OCI-LY3 (cell line): Measurements from ENCODE around the gene SLC7A11.
A peak's percentile ranks its signal among the peaks of the same experiment; 100 is the strongest.

ENCODE experiments used
- H2AFZ ChIP-seq: fragments of 200-600, 300-600 bp; shearing (Covaris generic); 2 replicates; pipeline ENCODE4 v1.6.0; 2014; ENCODE audit warnings: antibody characterized with exemption, low read depth, low read length
- H3K27ac ChIP-seq: fragments of 200-600, 300-600 bp; sonication (generic); 2 replicates; pipeline ENCODE4 v1.5.1; 2014; ENCODE audit warnings: mild to moderate bottlenecking, low read length, moderate library complexity, mixed read lengths
- H3K27me3 ChIP-seq: fragments of 200-600, 300-600 bp; sonication (generic); 2 replicates; pipeline ENCODE4 v1.6.1; 2014; ENCODE audit warnings: low read depth, low read length, mixed read lengths
- H3K36me3 ChIP-seq: fragments of 200-600, 300-600 bp; sonication (generic); replicated peaks from 2 replicates; pipeline ENCODE3; 2014; ENCODE audit warnings: low read depth, low read length, mixed read lengths
- H3K4me1 ChIP-seq: fragments of 300-600, 200-600 bp; sonication (generic); 2 replicates; pipeline ENCODE4 v1.6.1; 2014; ENCODE audit warnings: low read length, mixed read lengths
- H3K4me2 ChIP-seq: fragments of 200-600, 300-600 bp; sonication (generic); 2 replicates; pipeline ENCODE4 v1.6.1; 2014; ENCODE audit warnings: low read length, mixed read lengths
- H3K4me3 ChIP-seq: fragments of 300-600, 200-600 bp; sonication (generic); 2 replicates; pipeline ENCODE4 v1.5.1; 2014; ENCODE audit warnings: antibody characterized with exemption, mild to moderate bottlenecking, low read length, moderate library complexity
- H3K79me2 ChIP-seq: fragments of 300-600, 200-600 bp; shearing (Covaris generic); 2 replicates; pipeline ENCODE4 v1.6.1; 2014; ENCODE audit warnings: mild to moderate bottlenecking, low read length, mixed read lengths
- H3K9ac ChIP-seq: fragments of 300-600, 200-600 bp; shearing (Covaris generic); 2 replicates; pipeline ENCODE4 v1.6.0; 2014; ENCODE audit warnings: mild to moderate bottlenecking, low read length, moderate library complexity
- H3K9me3 ChIP-seq: fragments of 200-600, 300-600 bp; shearing (Covaris generic); 2 replicates; pipeline ENCODE4 v1.6.1; 2014; ENCODE audit warnings: low read length, mixed read lengths; ENCODE audit not compliant: insufficient read depth
- H4K20me1 ChIP-seq: fragments of 200-600, 300-600 bp; sonication (generic); 2 replicates; pipeline ENCODE4 v1.6.1; 2016; ENCODE audit warnings: low read length, mixed read lengths; ENCODE audit not compliant: insufficient read depth
- EZH2phosphoT487 ChIP-seq: fragments of 200-600 bp; shearing (Covaris generic); IDR thresholded peaks from 2 replicates; pipeline ENCODE4 v1.6.1; 2018; ENCODE audit warnings: antibody characterized with exemption, mixed run types, low read depth
- TF ChIP-seq, protein P1 (sequence below): fragments of 200-600, 300-600 bp; sonication (generic); IDR thresholded peaks from 2 replicates; pipeline ENCODE4 v1.5.1; 2014; ENCODE audit warnings: antibody characterized with exemption, low read length, low read depth

The SLC7A11 gene

DNA sequence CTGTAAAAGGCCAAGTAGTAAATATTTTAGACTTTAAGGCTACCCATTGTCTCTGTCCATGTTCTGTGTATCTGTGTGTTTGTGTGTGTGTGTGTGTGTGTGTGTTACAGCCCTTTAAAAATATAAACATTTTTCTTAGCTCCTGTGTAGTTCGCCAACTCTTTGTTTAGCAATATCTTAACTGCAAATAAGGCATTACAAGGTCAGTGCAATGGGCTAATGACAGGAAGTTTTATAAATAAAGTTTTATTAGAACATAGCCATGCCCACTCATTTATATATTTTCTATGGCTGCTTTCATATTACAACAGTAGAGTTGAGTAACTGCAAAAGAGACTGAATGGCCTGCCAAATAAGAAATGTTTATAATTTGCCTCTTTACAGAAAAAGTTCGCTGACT, 5.9 kb upstream of the SLC7A11 start:
- H3K36me3 ChIP-seq: no peaks in the 10 kb centered on the region
- no peaks in the 10 kb centered on the region for H3K9me3 ChIP-seq
- H3K9ac ChIP-seq: no peak overlapping the region
- no peaks in the 10 kb centered on the region for H4K20me1 ChIP-seq
- H3K27ac ChIP-seq: no peak overlapping the region
- H3K4me2 ChIP-seq: no peak overlapping the region
- no peaks in the 10 kb centered on the region for H3K79me2 ChIP-seq
- H2AFZ ChIP-seq: peak overlapping the region; percentile 22
- no peaks in the 10 kb centered on the region for H3K27me3 ChIP-seq
- H3K4me3 ChIP-seq: no peak overlapping the region
- no peak for TF ChIP-seq EZH2phosphoT487
- TF ChIP-seq, protein P1, sequence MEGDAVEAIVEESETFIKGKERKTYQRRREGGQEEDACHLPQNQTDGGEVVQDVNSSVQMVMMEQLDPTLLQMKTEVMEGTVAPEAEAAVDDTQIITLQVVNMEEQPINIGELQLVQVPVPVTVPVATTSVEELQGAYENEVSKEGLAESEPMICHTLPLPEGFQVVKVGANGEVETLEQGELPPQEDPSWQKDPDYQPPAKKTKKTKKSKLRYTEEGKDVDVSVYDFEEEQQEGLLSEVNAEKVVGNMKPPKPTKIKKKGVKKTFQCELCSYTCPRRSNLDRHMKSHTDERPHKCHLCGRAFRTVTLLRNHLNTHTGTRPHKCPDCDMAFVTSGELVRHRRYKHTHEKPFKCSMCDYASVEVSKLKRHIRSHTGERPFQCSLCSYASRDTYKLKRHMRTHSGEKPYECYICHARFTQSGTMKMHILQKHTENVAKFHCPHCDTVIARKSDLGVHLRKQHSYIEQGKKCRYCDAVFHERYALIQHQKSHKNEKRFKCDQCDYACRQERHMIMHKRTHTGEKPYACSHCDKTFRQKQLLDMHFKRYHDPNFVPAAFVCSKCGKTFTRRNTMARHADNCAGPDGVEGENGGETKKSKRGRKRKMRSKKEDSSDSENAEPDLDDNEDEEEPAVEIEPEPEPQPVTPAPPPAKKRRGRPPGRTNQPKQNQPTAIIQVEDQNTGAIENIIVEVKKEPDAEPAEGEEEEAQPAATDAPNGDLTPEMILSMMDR: no peak
- H3K4me1 ChIP-seq: peaks cover 9% of the 10 kb centered on the region

DNA sequence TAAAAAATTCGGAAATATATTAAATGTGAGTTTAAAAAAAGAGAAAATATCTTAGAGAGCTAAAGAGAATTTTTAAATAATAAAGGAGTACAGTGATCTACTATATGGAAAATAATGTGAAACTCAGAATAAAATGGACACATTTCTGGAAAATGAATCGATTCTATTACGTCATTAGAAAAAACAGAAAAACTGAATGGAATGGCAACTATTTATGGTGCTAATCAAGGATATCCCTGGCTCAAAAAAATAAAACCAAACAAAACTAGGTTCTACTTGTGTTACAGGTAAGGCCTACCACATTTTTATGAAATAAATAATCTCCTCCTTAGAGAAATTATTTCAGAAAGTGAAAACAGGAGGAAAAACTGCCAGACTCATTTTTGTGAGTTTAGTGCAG, 5.5 kb upstream of the SLC7A11 start:
- peak overlapping the region; percentile 22; the same call in 1 of the 2 replicates for H2AFZ ChIP-seq
- no peaks in the 10 kb centered on the region for H3K27me3 ChIP-seq
- H3K9me3 ChIP-seq: no peaks in the 10 kb centered on the region
- TF ChIP-seq, protein P1: no peak
- no peak for TF ChIP-seq EZH2phosphoT487
- no peaks in the 10 kb centered on the region for H3K36me3 ChIP-seq
- no peaks in the 10 kb centered on the region for H4K20me1 ChIP-seq
- no peak overlapping the region for H3K4me2 ChIP-seq
- no peak overlapping the region for H3K4me3 ChIP-seq
- H3K4me1 ChIP-seq: peaks cover 9% of the 10 kb centered on the region
- H3K79me2 ChIP-seq: no peaks in the 10 kb centered on the region
- H3K9ac ChIP-seq: no peak overlapping the region
- H3K27ac ChIP-seq: no peak overlapping the region

DNA sequence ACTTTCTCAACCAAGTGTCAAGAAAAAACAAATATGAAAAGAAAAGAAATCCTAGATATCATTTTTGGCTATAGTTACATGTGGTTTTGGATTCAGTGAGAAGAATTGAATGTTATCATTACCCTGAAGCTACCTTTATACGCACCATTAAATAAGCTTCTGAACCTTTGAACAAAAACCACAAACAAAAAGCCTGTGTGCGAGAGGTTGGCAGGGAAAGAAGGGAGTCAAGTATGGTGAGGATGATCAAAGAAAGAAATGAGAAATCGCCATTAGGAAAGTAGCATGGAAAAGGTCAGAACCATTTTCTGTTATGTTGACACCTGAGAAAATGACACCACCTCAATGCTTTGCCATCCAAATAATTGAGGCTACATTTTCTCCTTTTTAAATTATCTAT, 1.2 kb upstream of the SLC7A11 start:
- Histone ChIP-seq H3K27me3 (no peaks in the 10 kb centered on the region), H3K9ac (peak overlapping the region; percentile 71), H3K4me3 (peak overlapping the region; percentile 73), H4K20me1 (no peaks in the 10 kb centered on the region), H3K9me3 (no peaks in the 10 kb centered on the region), H3K79me2 (no peaks in the 10 kb centered on the region), H3K27ac (peak overlapping the region; percentile 84; the same call in 1 of the 2 replicates), H3K4me1 (peaks cover 19% of the 10 kb centered on the region), H2AFZ (peak overlapping the region; percentile 71), H3K36me3 (no peaks in the 10 kb centered on the region), H3K4me2 (peak overlapping the region; percentile 81)
- TF ChIP-seq, protein P1: no peak
- TF ChIP-seq EZH2phosphoT487: no peak

DNA sequence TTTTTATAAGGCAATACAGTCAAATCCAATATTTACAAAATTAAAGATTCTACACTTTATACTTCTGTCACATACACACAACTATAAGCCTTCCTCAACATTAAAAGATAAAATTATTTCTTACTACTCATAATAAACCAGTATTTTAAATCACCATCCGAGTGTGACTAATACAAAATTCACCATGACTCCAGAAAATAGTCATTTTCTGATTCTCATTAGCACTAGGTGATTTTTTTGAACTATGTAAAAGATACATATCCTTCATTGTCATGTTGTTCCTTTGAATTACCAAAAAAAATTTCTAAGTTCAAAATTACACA, 646 bp upstream of the SLC7A11 start:
- H3K36me3 ChIP-seq: no peaks in the 10 kb centered on the region
- H3K79me2 ChIP-seq: no peaks in the 10 kb centered on the region
- no peaks in the 10 kb centered on the region for H3K9me3 ChIP-seq
- no peaks in the 10 kb centered on the region for H3K27me3 ChIP-seq
- H3K9ac ChIP-seq: peak overlapping the region; percentile 71
- peaks cover 19% of the 10 kb centered on the region for H3K4me1 ChIP-seq
- peak overlapping the region; percentile 32 for H2AFZ ChIP-seq
- peak overlapping the region; percentile 84 for H3K27ac ChIP-seq
- H3K4me3 ChIP-seq: peak overlapping the region; percentile 73
- no peak for TF ChIP-seq EZH2phosphoT487
- TF ChIP-seq, protein P1: no peak
- peak overlapping the region; percentile 81 for H3K4me2 ChIP-seq
- no peaks in the 10 kb centered on the region for H4K20me1 ChIP-seq
